ENCODE measurements around the gene LCE2D. TPM values are rescaled to one million over a fixed set of nuclear protein-coding genes. Genes with fewer than 3 reads are reported as not detected.

The LCE2D gene
- total RNA-seq, 1 donor from 2014 or later: not detected

- Histone ChIP-seq H3K36me3 (ENCODE audit: control insufficient read depth, insufficient read depth, low read length) (no peaks in the 10 kb centered on the region), H3K4me3 (ENCODE audit: low read depth, low read length) (no peak within 1 kb of the TSS), H3K27me3 (ENCODE audit: control insufficient read depth, insufficient read depth, low read length) (no peaks in the 10 kb centered on the region)
- TF ChIP-seq CTCF (IDR thresholded peaks at IDR 0.05; ENCODE audit: insufficient read depth, low read length, poor library complexity, severe bottlenecking): no peak
- no peak for DNase-seq (ENCODE audit: low read depth)
Measured at GRCh38 chr1:152697701-152698600, 34.8 kb downstream of the LCE2D start, which contains the start of gene LCE2A. LCE2A (plus strand) TSS chr1:152698345; CDS start chr1:152698902, 557 bp downstream.

- H3K27me3 ChIP-seq (ENCODE audit: control insufficient read depth, insufficient read depth, low read length): no peaks in the 10 kb centered on the region
- DNase-seq (ENCODE audit: low read depth): no peak
- no peaks in the 10 kb centered on the region for H3K36me3 ChIP-seq (ENCODE audit: control insufficient read depth, insufficient read depth, low read length)
- no peak for TF ChIP-seq CTCF (IDR thresholded peaks at IDR 0.05; ENCODE audit: insufficient read depth, low read length, poor library complexity, severe bottlenecking)
- no peak overlapping the region for H3K4me3 ChIP-seq (ENCODE audit: low read depth, low read length)
Measured at GRCh38 chr1:152699746-152700145, 36.6 kb downstream of the LCE2D start.

- no peaks in the 10 kb centered on the region for H3K36me3 ChIP-seq (ENCODE audit: control insufficient read depth, insufficient read depth, low read length)
- no peak for DNase-seq (ENCODE audit: low read depth)
- no peak within 1 kb of the TSS for H3K4me3 ChIP-seq (ENCODE audit: low read depth, low read length)
- no peak for TF ChIP-seq CTCF (IDR thresholded peaks at IDR 0.05; ENCODE audit: insufficient read depth, low read length, poor library complexity, severe bottlenecking)
- no peaks in the 10 kb centered on the region for H3K27me3 ChIP-seq (ENCODE audit: control insufficient read depth, insufficient read depth, low read length)
Measured at GRCh38 chr1:152707860-152708259, 44.7 kb downstream of the LCE2D start, which contains the start of gene LCE4A. LCE4A (plus strand) TSS chr1:152708160; CDS start chr1:152709076, 916 bp downstream.

Other genes starting within 250 kb of the LCE2D start
- not detected in 2 replicates for gene CRNN, start 249.1 kb upstream of the LCE2D start, total RNA-seq
- gene LCE5A, start 152.6 kb upstream of the LCE2D start, total RNA-seq: not detected in 2 replicates
- gene CRCT1, start 148.9 kb upstream of the LCE2D start, total RNA-seq: 0.75 TPM in 1 of 2 replicates, not detected in the other
- gene LCE3E, start 96.6 kb upstream of the LCE2D start, total RNA-seq: not detected in 2 replicates
- not detected in 2 replicates for gene LCE3D, start 82.9 kb upstream of the LCE2D start, total RNA-seq
- not detected in 2 replicates for gene LCE3C, start 63.1 kb upstream of the LCE2D start, total RNA-seq
- not detected in 2 replicates for gene LCE3B, start 49.6 kb upstream of the LCE2D start, total RNA-seq
- not detected in 2 replicates for gene LCE3A, start 40.3 kb upstream of the LCE2D start, total RNA-seq
- not detected in 2 replicates for gene LCE2C, start 11.9 kb downstream of the LCE2D start, total RNA-seq
- gene LCE2B, start 22.7 kb downstream of the LCE2D start, total RNA-seq: not detected in 2 replicates
- not detected in 2 replicates for gene LCE2A, start 35.0 kb downstream of the LCE2D start, total RNA-seq
- gene LCE4A, start 44.8 kb downstream of the LCE2D start, total RNA-seq: not detected in 2 replicates
- gene KPRP, start 94.6 kb downstream of the LCE2D start, total RNA-seq: not detected in 2 replicates
- gene LCE1F, start 111.8 kb downstream of the LCE2D start, total RNA-seq: not detected in 2 replicates
- gene LCE1E, start 122.9 kb downstream of the LCE2D start, total RNA-seq: not detected in 2 replicates
- gene LCE1D, start 133.3 kb downstream of the LCE2D start, total RNA-seq: not detected in 2 replicates
- not detected in 2 replicates for gene LCE1C, start 143.3 kb downstream of the LCE2D start, total RNA-seq
- gene LCE1B, start 148.6 kb downstream of the LCE2D start, total RNA-seq: not detected in 2 replicates
- not detected in 2 replicates for gene LCE1A, start 164.1 kb downstream of the LCE2D start, total RNA-seq
- not detected in 2 replicates for gene LCE6A, start 179.5 kb downstream of the LCE2D start, total RNA-seq
- gene LCE7A, start 196.6 kb downstream of the LCE2D start, total RNA-seq: not detected in 2 replicates
- gene SMCP, start 214.9 kb downstream of the LCE2D start, total RNA-seq: not detected in 2 replicates
- gene IVL, start 245.2 kb downstream of the LCE2D start, total RNA-seq: 1.2 and 2.3 TPM in 2 replicates

All from kidney epithelial cell (primary cell).